ENCODE measurements around the gene ACRV1. TPM values are rescaled to one million over a fixed set of nuclear protein-coding genes. Genes with fewer than 3 reads are reported as not detected.
A peak's percentile ranks its signal among the peaks of the same experiment; 100 is the strongest.

ACRV1 gene
- total RNA-seq, 4 donors from 2014 or later = not detected

DNA sequence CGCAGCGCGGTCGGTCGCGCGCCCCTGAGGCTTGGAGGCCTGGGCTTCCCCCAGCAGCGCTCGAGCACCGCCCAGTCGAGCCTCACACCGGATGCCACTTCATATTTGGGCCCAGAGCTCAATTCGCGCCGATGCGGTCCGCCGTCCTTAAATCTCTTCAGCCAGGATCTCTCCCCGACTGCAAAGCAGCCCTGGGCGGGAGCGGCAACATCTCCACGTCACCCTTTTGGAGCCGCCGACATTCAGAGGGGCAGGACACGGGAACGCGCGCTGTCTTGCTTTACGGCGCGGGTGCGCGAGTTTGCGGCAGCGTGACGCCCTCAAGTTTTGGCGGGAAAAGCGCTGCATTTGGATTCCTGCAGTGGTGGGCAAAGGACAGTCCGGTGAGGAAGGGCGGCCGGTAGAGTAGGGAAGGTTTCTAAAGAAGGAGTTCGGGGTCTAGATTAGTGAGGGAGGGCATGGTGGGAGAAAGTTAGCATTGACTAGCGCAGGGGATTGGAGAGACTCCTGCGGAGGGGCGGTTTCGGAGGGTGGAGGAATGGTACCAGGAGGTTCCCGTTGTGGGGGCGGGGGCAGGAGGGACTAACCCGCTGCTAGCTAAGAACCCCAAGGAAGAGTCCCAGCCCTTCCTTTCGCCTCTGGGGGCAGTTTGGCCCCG lies 54.9 kb downstream of the ACRV1 start:
- no peaks in the 10 kb centered on the region for H3K27me3 ChIP-seq
- WGBS, 2 donors (ENCODE audit: low coverage in 1 of 2) = 0 to 2% methylated on average over 13 to 21 of the region's 51 CpGs
- H3K9me3 ChIP-seq = no peaks in the 10 kb centered on the region
- peak overlapping the region; percentile 64 to 96 (median 95) for H3K27ac ChIP-seq
- peak overlapping the region; percentile 44 to 75 for H3K4me3 ChIP-seq
- peak; percentile 94 for ATAC-seq
- peaks cover 0 to 15% of the 10 kb centered on the region in 2 donors for H3K36me3 ChIP-seq
- TF ChIP-seq POLR2AphosphoS5 (IDR thresholded peaks at IDR 0.05) (peak; percentile 69), POLR2A (IDR thresholded peaks at IDR 0.05) (peak; percentile 46 to 51), EP300 (IDR thresholded peaks at IDR 0.05) (no peak)
- TF ChIP-seq, protein P1, sequence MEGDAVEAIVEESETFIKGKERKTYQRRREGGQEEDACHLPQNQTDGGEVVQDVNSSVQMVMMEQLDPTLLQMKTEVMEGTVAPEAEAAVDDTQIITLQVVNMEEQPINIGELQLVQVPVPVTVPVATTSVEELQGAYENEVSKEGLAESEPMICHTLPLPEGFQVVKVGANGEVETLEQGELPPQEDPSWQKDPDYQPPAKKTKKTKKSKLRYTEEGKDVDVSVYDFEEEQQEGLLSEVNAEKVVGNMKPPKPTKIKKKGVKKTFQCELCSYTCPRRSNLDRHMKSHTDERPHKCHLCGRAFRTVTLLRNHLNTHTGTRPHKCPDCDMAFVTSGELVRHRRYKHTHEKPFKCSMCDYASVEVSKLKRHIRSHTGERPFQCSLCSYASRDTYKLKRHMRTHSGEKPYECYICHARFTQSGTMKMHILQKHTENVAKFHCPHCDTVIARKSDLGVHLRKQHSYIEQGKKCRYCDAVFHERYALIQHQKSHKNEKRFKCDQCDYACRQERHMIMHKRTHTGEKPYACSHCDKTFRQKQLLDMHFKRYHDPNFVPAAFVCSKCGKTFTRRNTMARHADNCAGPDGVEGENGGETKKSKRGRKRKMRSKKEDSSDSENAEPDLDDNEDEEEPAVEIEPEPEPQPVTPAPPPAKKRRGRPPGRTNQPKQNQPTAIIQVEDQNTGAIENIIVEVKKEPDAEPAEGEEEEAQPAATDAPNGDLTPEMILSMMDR (IDR thresholded peaks at IDR 0.05) = peak in 1 of 4 experiments; percentile 42
- peaks cover 3 to 37% (median 7%) of the 10 kb centered on the region in 3 donors for H3K4me1 ChIP-seq

DNA sequence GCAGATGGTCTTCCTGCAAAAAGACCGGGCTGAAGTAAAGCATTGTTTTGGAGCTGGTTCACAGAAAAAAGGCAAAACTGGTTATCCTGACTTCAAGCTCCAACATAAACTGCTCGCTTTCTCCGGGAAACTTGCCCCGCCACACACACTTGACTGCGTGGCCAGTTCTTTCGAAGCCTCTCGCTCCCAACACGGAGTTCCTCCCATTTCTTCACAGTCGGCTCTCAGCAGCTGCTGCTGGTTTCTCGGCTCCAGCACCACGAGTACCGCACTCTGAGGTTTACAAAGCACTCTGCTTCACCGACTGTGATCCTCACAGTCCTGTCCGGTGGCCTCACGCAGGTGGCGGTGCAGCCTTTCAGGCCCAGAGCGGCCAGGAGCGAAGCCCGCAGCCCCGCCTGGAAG lies 55.4 kb downstream of the ACRV1 start:
- peak overlapping the region; percentile 44 to 75 for H3K4me3 ChIP-seq
- peak; percentile 45 for ATAC-seq

DNA sequence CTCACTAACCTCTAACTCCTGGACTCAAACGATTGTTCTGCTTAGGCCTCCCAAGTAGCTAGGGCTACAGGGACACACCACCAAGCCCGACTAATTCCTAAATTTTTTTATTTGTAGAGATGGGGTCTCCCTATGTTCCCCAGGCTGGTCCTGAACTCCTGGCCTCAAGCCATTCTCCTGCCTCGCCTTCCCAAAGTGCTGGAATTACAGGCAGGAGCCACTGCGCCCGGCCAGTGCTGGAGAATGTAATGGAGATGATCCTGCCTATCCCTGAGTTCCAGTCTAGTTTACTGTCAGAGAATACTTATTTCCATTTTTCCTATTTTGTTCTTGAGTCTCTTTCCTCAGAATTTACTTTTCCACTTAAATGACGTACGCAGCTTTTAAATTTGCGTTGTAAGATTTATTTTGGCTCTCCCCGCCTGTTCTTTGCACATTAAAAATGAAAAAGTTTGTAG lies 55.9 kb downstream of the ACRV1 start, which contains the start of gene CHEK1:
TSS of gene CHEK1 (plus strand) at position 408 of the 458 bp plus-strand sequence. CDS start 1,606 bp downstream, outside the sequence.
- TF ChIP-seq EP300 (IDR thresholded peaks at IDR 0.05) (no peak), POLR2A (IDR thresholded peaks at IDR 0.05) (no peak), POLR2AphosphoS5 (IDR thresholded peaks at IDR 0.05) (no peak)
- TF ChIP-seq, protein P1 (IDR thresholded peaks at IDR 0.05) = no peak
- Histone ChIP-seq H3K27ac (peak within 1 kb of the TSS; percentile 64 to 96 (median 95)), H3K27me3 (no peaks in the 10 kb centered on the region), H3K36me3 (peaks cover 2 to 24% of the 10 kb centered on the region in 2 donors), H3K4me3 (peak within 1 kb of the TSS; percentile 44 to 75), H3K4me1 (peaks cover 3 to 37% (median 7%) of the 10 kb centered on the region in 3 donors), H3K9me3 (no peaks in the 10 kb centered on the region)
- no peak for ATAC-seq
- 47 to 54% methylated on average over 9 of the region's 9 CpGs for WGBS, 2 donors (ENCODE audit: low coverage in 1 of 2)

More for the DNA sequence above, 55.4 kb downstream of the ACRV1 start:
- Histone ChIP-seq H3K4me1 (peaks cover 3 to 37% (median 7%) of the 10 kb centered on the region in 3 donors), H3K9me3 (no peaks in the 10 kb centered on the region), H3K27me3 (no peaks in the 10 kb centered on the region), H3K36me3 (peaks cover 0 to 20% of the 10 kb centered on the region in 2 donors), H3K27ac (peak overlapping the region; percentile 64 to 96 (median 95))
- 0 to 5% methylated on average over 11 to 12 of the region's 20 CpGs for WGBS, 2 donors (ENCODE audit: low coverage in 1 of 2)
- no peak for TF ChIP-seq EP300 (IDR thresholded peaks at IDR 0.05)
- no peak for TF ChIP-seq POLR2A (IDR thresholded peaks at IDR 0.05)
- TF ChIP-seq, protein P1 (IDR thresholded peaks at IDR 0.05) = no peak
- TF ChIP-seq POLR2AphosphoS5 (IDR thresholded peaks at IDR 0.05) = no peak

DNA sequence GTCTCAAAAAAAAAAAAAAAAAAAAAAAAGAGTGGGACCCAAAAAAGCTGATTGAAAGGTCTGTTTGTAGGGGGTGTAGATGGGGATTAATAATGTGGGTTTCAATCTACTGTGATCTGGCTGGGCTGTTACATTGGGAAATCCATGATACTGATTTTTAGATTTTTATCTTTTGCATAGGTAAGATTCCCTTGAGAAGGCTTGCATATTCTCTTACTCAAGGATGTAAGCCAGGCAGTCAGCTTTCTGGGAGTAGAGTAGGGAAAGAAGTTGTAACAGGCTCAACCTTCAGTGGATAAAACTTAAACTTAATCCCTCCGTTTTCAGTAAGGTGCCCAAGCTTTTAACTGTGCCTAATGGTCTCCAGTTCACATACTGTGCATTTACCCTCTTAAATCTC lies 57.6 kb downstream of the ACRV1 start:
- H3K27me3 ChIP-seq = no peaks in the 10 kb centered on the region
- H3K9me3 ChIP-seq = no peaks in the 10 kb centered on the region
- WGBS, 2 donors (ENCODE audit: low coverage in 1 of 2) = 78 to 79% methylated on average over 1 of the region's 1 CpG
- H3K36me3 ChIP-seq = peaks cover 5 to 42% of the 10 kb centered on the region in 2 donors
- H3K4me1 ChIP-seq = peaks cover 3 to 37% (median 7%) of the 10 kb centered on the region in 3 donors
- ATAC-seq = no peak
- no peak overlapping the region for H3K4me3 ChIP-seq
- H3K27ac ChIP-seq = peak overlapping the region in 1 of 4 donors; percentile 4
- TF ChIP-seq, protein P1 (IDR thresholded peaks at IDR 0.05) = no peak
- TF ChIP-seq EP300 (IDR thresholded peaks at IDR 0.05) = no peak
- no peak for TF ChIP-seq POLR2A (IDR thresholded peaks at IDR 0.05)
- TF ChIP-seq POLR2AphosphoS5 (IDR thresholded peaks at IDR 0.05) = no peak

Measured in gastroesophageal sphincter (tissue), 4 donors.